SK-N-SH (cell line): ENCODE results near the gene ADAP1. TPM values are rescaled to one million over a fixed set of nuclear protein-coding genes. Genes with fewer than 3 reads are reported as not detected.

ENCODE experiments used
- CTCF ChIA-PET: fragments of 300-600, 350-600 bp; formaldehyde crosslinking; extraction: SDS; loops from one replicate; lab custom pipeline; 2021; lab: Yijun Ruan, JAX
- POLR2A ChIA-PET: fragments of 350-600 bp; sonication (Branson Sonifier 250); formaldehyde crosslinking; extraction: SDS; loops from one replicate; lab custom pipeline; 2020; ENCODE audit warnings: antibody characterized with exemption, inconsistent platforms; lab: Yijun Ruan, JAX
- DNase-seq: peaks from one replicate; pipeline ENCODE4 v3.0.0; 2012
- H2AFZ ChIP-seq: fragments of 200-600 bp; sonication (generic); 2 replicates; pipeline ENCODE4 v1.8.1; 2016; ENCODE audit warnings: antibody characterized with exemption, mild to moderate bottlenecking, low read depth
- H3F3A ChIP-seq: fragments of 200-600 bp; sonication (generic); replicated peaks from 2 replicates; pipeline ENCODE3; 2016; ENCODE audit warnings: antibody characterized with exemption, mild to moderate bottlenecking; ENCODE audit not compliant: insufficient read depth
- H3K27ac ChIP-seq, 2 experiments: fragments of 200-500 bp in 1 of 2; fragments of 200-600 bp in 1 of 2; sonication (Bioruptor generic) in 1 of 2; sonication (generic), shearing (Covaris generic) in 1 of 2; 2 replicates each; pipeline versions ENCODE4 v1.5.1 to v1.6.1; 2014 to 2016; ENCODE audit warnings: low read depth in 2 of 2, inconsistent platforms in 1 of 2, low read length in 1 of 2, mild to moderate bottlenecking in 1 of 2, mixed read lengths in 1 of 2
- H3K27me3 ChIP-seq: fragments of 200-600 bp; sonication (generic), shearing (Covaris generic); 2 replicates; pipeline ENCODE4 v1.6.1; 2016; ENCODE audit warnings: mixed run types; ENCODE audit not compliant: insufficient read depth
- H3K36me3 ChIP-seq, 2 experiments: fragments of 200-500 bp in 1 of 2; fragments of 200-600 bp in 1 of 2; sonication (Bioruptor generic) in 1 of 2; sonication (generic) in 1 of 2; replicated peaks in 1 of 2; 2 replicates each; pipeline versions ENCODE3 to v1.5.1; 2014 to 2016; ENCODE audit warnings: low read length in 1 of 2, mild to moderate bottlenecking in 1 of 2; ENCODE audit not compliant: insufficient read depth in 2 of 2, control insufficient read depth in 1 of 2
- H3K4me1 ChIP-seq, 2 experiments: fragments of 200-500 bp in 1 of 2; fragments of 200-600 bp in 1 of 2; sonication (Bioruptor generic) in 1 of 2; sonication (generic), shearing (Covaris generic) in 1 of 2; 2 replicates each; pipeline versions ENCODE4 v1.5.1 to v1.6.1; 2014 to 2016; ENCODE audit warnings: low read depth in 1 of 2, low read length in 1 of 2, mixed run types in 1 of 2; ENCODE audit not compliant: insufficient read depth in 2 of 2, control insufficient read depth in 1 of 2
- H3K4me2 ChIP-seq: fragments of 200-600 bp; sonication (generic), shearing (Covaris generic); 2 replicates; pipeline ENCODE4 v1.6.1; 2017; ENCODE audit warnings: mixed run types
- H3K4me3 ChIP-seq, 2 experiments: fragments of 200-500 bp in 1 of 2; fragments of 200-600 bp in 1 of 2; sonication (Bioruptor generic) in 1 of 2; sonication (generic), shearing (Covaris generic) in 1 of 2; 2 replicates each; pipeline versions ENCODE4 v1.5.1 to v1.8.1; 2014 to 2016; ENCODE audit warnings: low read depth in 2 of 2, inconsistent platforms in 1 of 2, low read length in 1 of 2, mild to moderate bottlenecking in 1 of 2, mixed read lengths in 1 of 2, moderate library complexity in 1 of 2
- H3K79me2 ChIP-seq: fragments of 200-600 bp; sonication (generic); 2 replicates; pipeline ENCODE4 v1.8.1; 2017; ENCODE audit warnings: mild to moderate bottlenecking; ENCODE audit not compliant: insufficient read depth
- H3K9ac ChIP-seq: fragments of 200-600 bp; sonication (generic); 2 replicates; pipeline ENCODE4 v1.6.1; 2017; ENCODE audit warnings: mixed run types
- H3K9me2 ChIP-seq: fragments of 200-600 bp; sonication (generic); 2 replicates; pipeline ENCODE4 v1.6.1; 2017; ENCODE audit warnings: mixed run types
- H3K9me3 ChIP-seq: fragments of 200-600 bp; sonication (generic); 2 replicates; pipeline ENCODE4 v1.6.1; 2017; ENCODE audit warnings: mixed run types, mild to moderate bottlenecking, moderate library complexity
- H4K20me1 ChIP-seq: fragments of 200-600 bp; sonication (generic); 2 replicates; pipeline ENCODE4 v1.6.1; 2017; ENCODE audit warnings: mild to moderate bottlenecking, mixed run types; ENCODE audit not compliant: insufficient read depth
- EP300 ChIP-seq, 2 experiments: IDR thresholded peaks; 2 replicates each; pipeline versions ENCODE4 v1.4.0 to v1.6.1; 2012; ENCODE audit warnings: borderline replicate concordance in 1 of 2, low read depth in 1 of 2, low read length in 1 of 2
- EZH2phosphoT487 ChIP-seq: fragments of 200-600 bp; sonication (generic); IDR thresholded peaks from 2 replicates; pipeline ENCODE4 v1.6.1; 2017; ENCODE audit warnings: low read depth, mixed run types, mild to moderate bottlenecking, antibody characterized with exemption, moderate library complexity, borderline replicate concordance
- FOSL2 ChIP-seq: IDR thresholded peaks from 2 replicates; pipeline ENCODE4 v1.4.0; 2012; ENCODE audit warnings: low read depth, mild to moderate bottlenecking, moderate library complexity, borderline replicate concordance
- FOXJ3 ChIP-seq: sonication (generic); formaldehyde crosslinking; IDR thresholded peaks from 2 replicates; pipeline ENCODE4 v1.5.1; 2020; ENCODE audit warnings: mild to moderate bottlenecking, missing genetic modification reagents
- GABPA ChIP-seq: IDR thresholded peaks from 2 replicates; pipeline ENCODE4 v1.4.0; 2012; ENCODE audit warnings: low read depth, mild to moderate bottlenecking
- GATA2 ChIP-seq: sonication (generic); formaldehyde crosslinking; IDR thresholded peaks from 2 replicates; pipeline ENCODE4 v1.5.0; 2020; ENCODE audit warnings: mild to moderate bottlenecking, missing genetic modification reagents
- JUND ChIP-seq: IDR thresholded peaks from 2 replicates; pipeline ENCODE4 v1.4.0; 2012
- MEF2A ChIP-seq: IDR thresholded peaks from 2 replicates; pipeline ENCODE4 v1.4.0; 2012; ENCODE audit warnings: low read depth, borderline replicate concordance
- MXI1 ChIP-seq: IDR thresholded peaks from 2 replicates; pipeline ENCODE4 v1.6.1; 2012; ENCODE audit warnings: mild to moderate bottlenecking, low read depth, low read length, improper control_type of control experiment
- NRF1 ChIP-seq: IDR thresholded peaks from 2 replicates; pipeline ENCODE4 v1.6.1; 2012; ENCODE audit warnings: low read depth, mild to moderate bottlenecking, low read length
- RAD21 ChIP-seq: IDR thresholded peaks from 2 replicates; pipeline ENCODE4 v1.6.1; 2012; ENCODE audit warnings: mild to moderate bottlenecking, low read length
- SMC3 ChIP-seq: IDR thresholded peaks from 2 replicates; pipeline ENCODE4 v1.6.1; 2012; ENCODE audit warnings: low read depth, low read length, improper control_type of control experiment
- TAF1 ChIP-seq: IDR thresholded peaks from 2 replicates; pipeline ENCODE4 v1.6.1; 2012; ENCODE audit warnings: low read depth, mild to moderate bottlenecking, low read length, moderate library complexity, borderline replicate concordance
- WGBS: methylation state at CpG from one replicate; pipeline ENCODE4 v1.1.6; 2017; ENCODE audit warnings: low lambda C conversion rate; 5-methylcytosine and 5-hydroxymethylcytosine counted together
- polyA plus RNA-seq, 3 experiments: library from polyadenylated mRNA; depleted of rRNA; stranded (reverse); fragments of >200 nt; gene quantifications; 2 replicates each; pipeline ENCODE4 v1.2.3, GENCODE V29; 2012
- TF ChIP-seq, protein P1 (sequence below): fragments of 150-350 bp; IDR thresholded peaks from 2 replicates; pipeline ENCODE4 v1.6.1; 2016; ENCODE audit warnings: mild to moderate bottlenecking, low read depth, low read length
- TF ChIP-seq, protein P2 (sequence below): IDR thresholded peaks from 2 replicates; pipeline ENCODE4 v1.4.0; 2012; ENCODE audit warnings: low read depth, borderline replicate concordance
- TF ChIP-seq, protein P3 (sequence below): IDR thresholded peaks from 2 replicates; pipeline ENCODE4 v1.4.0; 2012; ENCODE audit warnings: low read depth
- TF ChIP-seq, protein P4 (sequence below): IDR thresholded peaks from 2 replicates; pipeline ENCODE4; 2012
- TF ChIP-seq, protein P5 (sequence below): IDR thresholded peaks from 2 replicates; pipeline ENCODE4 v1.4.0; 2012; ENCODE audit warnings: low read depth, borderline replicate concordance

ADAP1 gene
- polyA plus RNA-seq, 1 of the 3 experiments (the other 2 are of a cell fraction): 3.2 TPM

DNA sequence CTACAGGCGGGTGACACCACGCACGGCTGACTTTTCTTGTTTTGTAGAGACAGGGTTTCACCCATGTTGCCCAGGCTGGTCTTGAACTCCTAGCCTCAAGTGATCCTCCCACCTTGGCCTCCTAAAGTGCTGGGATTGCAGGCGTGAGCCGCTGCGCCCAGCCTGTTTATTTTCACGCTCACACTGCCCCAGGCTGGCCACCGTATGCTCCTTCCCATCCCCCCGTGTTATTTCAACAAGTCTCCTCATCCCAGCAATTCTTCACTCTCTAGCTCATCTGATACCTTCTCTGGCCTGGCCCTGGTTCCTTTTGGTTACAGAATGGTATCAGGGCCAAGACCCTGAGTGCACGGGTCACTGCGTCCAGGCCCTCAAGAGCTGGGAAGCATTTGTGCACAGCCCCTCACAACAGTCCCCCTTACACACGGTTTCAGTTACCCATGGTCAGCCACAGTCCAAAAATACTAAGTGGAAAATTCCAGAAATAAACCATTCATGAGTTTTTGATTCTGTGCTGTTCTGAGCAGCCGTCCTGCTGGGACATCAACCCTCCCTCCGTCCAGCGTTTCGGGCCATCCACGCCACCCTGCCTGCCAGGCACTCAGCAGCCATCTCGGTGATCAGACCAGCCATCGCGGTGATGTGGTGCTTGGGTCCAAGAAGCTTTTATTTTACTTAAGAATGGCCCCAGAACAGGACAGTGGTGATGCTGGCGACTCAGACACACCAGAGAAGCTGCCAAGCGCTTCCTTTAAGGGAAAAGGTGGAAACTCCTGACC, 12.0 kb upstream of the ADAP1 start:
- Histone ChIP-seq H3K27me3 (no peaks in the 10 kb centered on the region), H3K9me3 (no peaks in the 10 kb centered on the region), H2AFZ (no peak overlapping the region), H3K4me1 (peaks cover 4 to 24% of the 10 kb centered on the region in 2 experiments; a peak in 2 of 4 replicates), H3K27ac (no peak overlapping the region), H3K9me2 (no peaks in the 10 kb centered on the region), H3K36me3 (peaks cover 21 to 41% of the 10 kb centered on the region in 2 experiments), H3K79me2 (peaks cover 29% of the 10 kb centered on the region), H3K4me2 (no peak overlapping the region), H3K4me3 (no peak overlapping the region), H4K20me1 (peaks cover 48% of the 10 kb centered on the region), H3F3A (peaks cover 12% of the 10 kb centered on the region), H3K9ac (no peak overlapping the region)
- no peak for DNase-seq
- ChIA-PET CTCF (interaction anchor here (0.9 to 2.7 kb wide), 11 partner anchors 8 to 177 kb away, joined by 3 to 24 read pairs (median 5); partner anchors contain the start of gene COX19), POLR2A (interaction anchor here (0.5 to 1.1 kb wide), 2 partner anchors 9 to 103 kb away, joined by 3 to 6 read pairs; partner anchors contain the start of gene COX19)
- 96% methylated on average over 22 of the region's 22 CpGs for WGBS
- TF ChIP-seq GATA2 (CRISPR knock-in tag): no peak
- 0 out of 2 replicates have a peak, but pooled peaks have one; percentile 3 for TF ChIP-seq JUND
- no peak for TF ChIP-seq NRF1

DNA sequence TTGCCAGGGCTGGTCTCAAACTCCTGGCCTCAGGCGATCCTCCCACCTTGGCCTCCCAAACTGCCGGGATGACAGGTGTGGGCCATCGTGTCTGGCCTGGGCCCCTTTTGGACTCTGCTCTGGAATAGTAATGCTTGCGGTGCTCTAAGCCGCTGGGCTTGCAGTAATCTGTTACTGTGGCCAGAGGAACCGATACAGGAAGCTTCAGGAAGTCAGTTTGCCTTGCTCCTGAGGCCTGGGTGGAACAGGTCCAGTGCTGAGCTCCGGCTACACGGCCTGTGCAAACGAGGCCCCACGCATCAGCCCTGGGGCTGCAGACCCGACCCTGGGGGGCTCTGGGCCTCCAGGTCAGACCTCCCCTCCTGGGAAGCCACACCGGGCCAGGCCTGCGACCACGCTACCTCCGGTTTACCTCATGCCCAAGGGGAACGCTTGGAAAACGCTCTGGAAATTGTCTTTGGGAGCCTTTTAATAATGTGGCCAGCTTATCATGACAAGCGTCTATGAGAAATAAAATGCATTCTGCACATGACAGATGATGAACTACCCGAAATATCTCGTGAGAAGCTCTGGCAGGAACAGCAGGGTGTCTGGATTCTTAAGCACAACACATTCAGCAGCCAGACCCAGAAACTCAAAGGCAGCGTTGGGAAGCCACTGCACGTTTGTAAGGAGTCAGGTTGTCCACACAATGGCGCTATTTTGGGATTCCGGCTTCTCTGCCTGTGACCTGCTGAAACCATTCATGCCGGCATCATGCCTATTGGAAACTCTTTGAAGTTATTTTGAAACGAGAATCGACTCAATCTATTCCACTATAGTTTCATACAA, 10.1 kb upstream of the ADAP1 start:
- 34% methylated on average over 25 of the region's 27 CpGs for WGBS
- H3K4me2 ChIP-seq: no peak overlapping the region
- peak; percentile 89 for DNase-seq
- TF ChIP-seq, protein P1, sequence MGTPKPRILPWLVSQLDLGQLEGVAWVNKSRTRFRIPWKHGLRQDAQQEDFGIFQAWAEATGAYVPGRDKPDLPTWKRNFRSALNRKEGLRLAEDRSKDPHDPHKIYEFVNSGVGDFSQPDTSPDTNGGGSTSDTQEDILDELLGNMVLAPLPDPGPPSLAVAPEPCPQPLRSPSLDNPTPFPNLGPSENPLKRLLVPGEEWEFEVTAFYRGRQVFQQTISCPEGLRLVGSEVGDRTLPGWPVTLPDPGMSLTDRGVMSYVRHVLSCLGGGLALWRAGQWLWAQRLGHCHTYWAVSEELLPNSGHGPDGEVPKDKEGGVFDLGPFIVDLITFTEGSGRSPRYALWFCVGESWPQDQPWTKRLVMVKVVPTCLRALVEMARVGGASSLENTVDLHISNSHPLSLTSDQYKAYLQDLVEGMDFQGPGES: no peak
- TF ChIP-seq, protein P2, sequence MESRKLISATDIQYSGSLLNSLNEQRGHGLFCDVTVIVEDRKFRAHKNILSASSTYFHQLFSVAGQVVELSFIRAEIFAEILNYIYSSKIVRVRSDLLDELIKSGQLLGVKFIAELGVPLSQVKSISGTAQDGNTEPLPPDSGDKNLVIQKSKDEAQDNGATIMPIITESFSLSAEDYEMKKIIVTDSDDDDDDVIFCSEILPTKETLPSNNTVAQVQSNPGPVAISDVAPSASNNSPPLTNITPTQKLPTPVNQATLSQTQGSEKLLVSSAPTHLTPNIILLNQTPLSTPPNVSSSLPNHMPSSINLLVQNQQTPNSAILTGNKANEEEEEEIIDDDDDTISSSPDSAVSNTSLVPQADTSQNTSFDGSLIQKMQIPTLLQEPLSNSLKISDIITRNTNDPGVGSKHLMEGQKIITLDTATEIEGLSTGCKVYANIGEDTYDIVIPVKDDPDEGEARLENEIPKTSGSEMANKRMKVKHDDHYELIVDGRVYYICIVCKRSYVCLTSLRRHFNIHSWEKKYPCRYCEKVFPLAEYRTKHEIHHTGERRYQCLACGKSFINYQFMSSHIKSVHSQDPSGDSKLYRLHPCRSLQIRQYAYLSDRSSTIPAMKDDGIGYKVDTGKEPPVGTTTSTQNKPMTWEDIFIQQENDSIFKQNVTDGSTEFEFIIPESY: no peak
- peak; percentile 60 for TF ChIP-seq RAD21
- TF ChIP-seq, protein P3, sequence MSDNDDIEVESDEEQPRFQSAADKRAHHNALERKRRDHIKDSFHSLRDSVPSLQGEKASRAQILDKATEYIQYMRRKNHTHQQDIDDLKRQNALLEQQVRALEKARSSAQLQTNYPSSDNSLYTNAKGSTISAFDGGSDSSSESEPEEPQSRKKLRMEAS: no peak
- TF ChIP-seq MXI1: peak; percentile 90
- TF ChIP-seq EZH2phosphoT487: no peak
- peak in 1 of 2 experiments; percentile 80; a peak in 2 of 4 replicates for TF ChIP-seq EP300 (IDR thresholded peaks at IDR 0.05; ENCODE audit: borderline replicate concordance in 1 of 2, low read depth in 1 of 2, low read length in 1 of 2)
- no peak for TF ChIP-seq NRF1
- no peak for TF ChIP-seq TAF1
- peak; percentile 86 for TF ChIP-seq GATA2 (CRISPR knock-in tag)
- TF ChIP-seq, protein P4, sequence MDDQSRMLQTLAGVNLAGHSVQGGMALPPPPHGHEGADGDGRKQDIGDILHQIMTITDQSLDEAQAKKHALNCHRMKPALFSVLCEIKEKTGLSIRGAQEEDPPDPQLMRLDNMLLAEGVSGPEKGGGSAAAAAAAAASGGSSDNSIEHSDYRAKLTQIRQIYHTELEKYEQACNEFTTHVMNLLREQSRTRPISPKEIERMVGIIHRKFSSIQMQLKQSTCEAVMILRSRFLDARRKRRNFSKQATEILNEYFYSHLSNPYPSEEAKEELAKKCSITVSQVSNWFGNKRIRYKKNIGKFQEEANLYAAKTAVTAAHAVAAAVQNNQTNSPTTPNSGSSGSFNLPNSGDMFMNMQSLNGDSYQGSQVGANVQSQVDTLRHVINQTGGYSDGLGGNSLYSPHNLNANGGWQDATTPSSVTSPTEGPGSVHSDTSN: no peak
- peak; percentile 52 for TF ChIP-seq SMC3
- no peak for TF ChIP-seq FOSL2
- TF ChIP-seq, protein P5, sequence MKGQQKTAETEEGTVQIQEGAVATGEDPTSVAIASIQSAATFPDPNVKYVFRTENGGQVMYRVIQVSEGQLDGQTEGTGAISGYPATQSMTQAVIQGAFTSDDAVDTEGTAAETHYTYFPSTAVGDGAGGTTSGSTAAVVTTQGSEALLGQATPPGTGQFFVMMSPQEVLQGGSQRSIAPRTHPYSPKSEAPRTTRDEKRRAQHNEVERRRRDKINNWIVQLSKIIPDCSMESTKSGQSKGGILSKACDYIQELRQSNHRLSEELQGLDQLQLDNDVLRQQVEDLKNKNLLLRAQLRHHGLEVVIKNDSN: no peak
- TF ChIP-seq GABPA: no peak
- no peak for TF ChIP-seq MEF2A
- no peak for TF ChIP-seq FOXJ3 (CRISPR knock-in tag)

More for the DNA sequence above, 10.1 kb upstream of the ADAP1 start:
- H3K9me3 ChIP-seq: no peaks in the 10 kb centered on the region
- H3F3A ChIP-seq: peaks cover 12% of the 10 kb centered on the region
- H3K36me3 ChIP-seq: peaks cover 11 to 32% of the 10 kb centered on the region in 2 experiments
- CTCF ChIA-PET: interaction anchor here (0.7 to 2.7 kb wide), 23 partner anchors 8 to 212 kb away, joined by 3 to 24 read pairs (median 4); partner anchors contain the start of gene COX19
- H3K4me3 ChIP-seq: no peak overlapping the region
- peaks cover 11% of the 10 kb centered on the region; the same call in 1 of the 2 replicates for H3K79me2 ChIP-seq
- POLR2A ChIA-PET: interaction anchor here (0.8 to 1.0 kb wide), 3 partner anchors 8 to 11 kb away, joined by 3 to 4 read pairs (median 3); no protein-coding TSS in a partner anchor
- peak overlapping the region in 1 of 2 experiments; percentile 39; a peak in 2 of 4 replicates for H3K27ac ChIP-seq
- H2AFZ ChIP-seq: no peak overlapping the region
- no peaks in the 10 kb centered on the region for H3K9me2 ChIP-seq
- H3K27me3 ChIP-seq: no peaks in the 10 kb centered on the region
- H3K9ac ChIP-seq: no peak overlapping the region
- peaks cover 36% of the 10 kb centered on the region for H4K20me1 ChIP-seq
- H3K4me1 ChIP-seq: peaks cover 4 to 24% of the 10 kb centered on the region in 2 experiments; a peak in 2 of 4 replicates
